GM23338 (cell line): ENCODE data around the gene TTC39B. TPM values are rescaled to one million over a fixed set of nuclear protein-coding genes. Genes with fewer than 3 reads are reported as not detected.

ENCODE experiments used
- ATAC-seq: fragments of 200-7000 bp; cut with Tn5 transposase; 3 replicates; pipeline ENCODE4 v1.9.1; 2020
- DNase-seq: peaks from one replicate; pipeline ENCODE4 v3.0.0-alpha.2; 2015; ENCODE audit warnings: low spot score
- H2AFZ ChIP-seq: fragments of 200-600 bp; sonication (generic); 2 replicates; pipeline ENCODE4 v1.8.0; 2016; ENCODE audit warnings: antibody characterized with exemption, mild to moderate bottlenecking, moderate library complexity
- H3F3A ChIP-seq: fragments of 200-600 bp; sonication (generic); replicated peaks from 2 replicates; pipeline ENCODE4 v1.8.0; 2017; ENCODE audit warnings: antibody characterized with exemption, mixed run types, low read depth
- H3K27ac ChIP-seq: fragments of 200-600 bp; sonication (generic); 2 replicates; pipeline ENCODE4 v1.6.1; 2016; ENCODE audit warnings: low read depth
- H3K27me3 ChIP-seq: fragments of 200-600 bp; sonication (generic); 2 replicates; pipeline ENCODE4 v1.8.0; 2016; ENCODE audit warnings: mild to moderate bottlenecking, mixed run types, moderate library complexity; ENCODE audit not compliant: insufficient read depth
- H3K36me3 ChIP-seq: fragments of 200-600 bp; sonication (generic); 2 replicates; pipeline ENCODE4 v1.8.0; 2016; ENCODE audit warnings: mild to moderate bottlenecking; ENCODE audit not compliant: insufficient read depth
- H3K4me1 ChIP-seq: fragments of 200-600 bp; sonication (generic); 2 replicates; pipeline ENCODE4 v1.8.0; 2016; ENCODE audit warnings: mild to moderate bottlenecking, moderate library complexity; ENCODE audit not compliant: insufficient read depth
- H3K4me2 ChIP-seq: fragments of 200-600 bp; sonication (generic); 2 replicates; pipeline ENCODE4 v1.7.1; 2017; ENCODE audit warnings: mixed run types
- H3K4me3 ChIP-seq: fragments of 200-600 bp; sonication (generic); 2 replicates; pipeline ENCODE4 v1.6.1; 2016; ENCODE audit warnings: mixed run types
- H3K79me2 ChIP-seq: fragments of 200-600 bp; sonication (generic); replicated peaks from 2 replicates; pipeline ENCODE4 v1.8.0; 2017; ENCODE audit warnings: mild to moderate bottlenecking; ENCODE audit not compliant: insufficient read depth
- H3K9me2 ChIP-seq: fragments of 200-600 bp; sonication (generic); 2 replicates; pipeline ENCODE4 v1.8.0; 2017; ENCODE audit not compliant: insufficient read depth
- H4K20me1 ChIP-seq: fragments of 200-600 bp; sonication (generic); replicated peaks from 2 replicates; pipeline ENCODE4 v1.8.0; 2017; ENCODE audit warnings: mild to moderate bottlenecking; ENCODE audit not compliant: insufficient read depth
- H3K27ac Mint-ChIP-seq: 2 replicates; pipeline ENCODE4 v1.8.0; 2020; ENCODE audit warnings: inconsistent platforms, mild to moderate bottlenecking, moderate library complexity, mixed read lengths
- H3K27me3 Mint-ChIP-seq: 3 replicates; pipeline ENCODE4 v1.8.0; 2022; ENCODE audit warnings: low read depth, mild to moderate bottlenecking, moderate library complexity, mixed read lengths, inconsistent platforms; ENCODE audit not compliant: insufficient read depth, poor library complexity
- H3K36me3 Mint-ChIP-seq: 3 replicates; pipeline ENCODE4 v1.8.0; 2021; ENCODE audit warnings: low read depth, mild to moderate bottlenecking, inconsistent platforms, moderate library complexity, mixed read lengths
- H3K4me1 Mint-ChIP-seq: 3 replicates; pipeline ENCODE4 v1.8.0; 2020; ENCODE audit warnings: mild to moderate bottlenecking, inconsistent platforms, mixed read lengths
- H3K4me3 Mint-ChIP-seq: 3 replicates; pipeline ENCODE4 v1.8.0; 2021; ENCODE audit warnings: moderate library complexity, mild to moderate bottlenecking, inconsistent platforms, mixed read lengths
- H3K9me3 Mint-ChIP-seq: 3 replicates; pipeline ENCODE4 v1.8.0; 2020; ENCODE audit warnings: moderate library complexity, mild to moderate bottlenecking, inconsistent platforms, mixed read lengths
- CREB1 ChIP-seq: fragments of 250-450 bp; sonication (Bioruptor Pico); IDR thresholded peaks from 2 replicates; pipeline ENCODE4 v1.5.0; 2020; ENCODE audit warnings: low read depth, mild to moderate bottlenecking, moderate library complexity
- CTCF ChIP-seq, 2 experiments: fragments of 200-600 bp in 1 of 2; sonication (generic) in 1 of 2; conservative IDR thresholded peaks; 2 replicates each; pipeline versions ENCODE4 v1.5.1 to v1.6.1; 2016 to 2017; ENCODE audit warnings: antibody characterized with exemption in 2 of 2, low read depth in 2 of 2, mild to moderate bottlenecking in 2 of 2, moderate library complexity in 1 of 2
- ETS1 ChIP-seq: IDR thresholded peaks from 2 replicates; pipeline ENCODE4 v1.6.1; 2016; ENCODE audit warnings: antibody characterized with exemption
- EZH2phosphoT487 ChIP-seq: fragments of 200-600 bp; sonication (generic); IDR thresholded peaks from one replicate; pipeline ENCODE4 v1.8.1; 2018; ENCODE audit warnings: antibody characterized with exemption; ENCODE audit not compliant: unreplicated experiment
- JUNB ChIP-seq: IDR thresholded peaks from one replicate; pipeline ENCODE4 v1.6.1; 2016; ENCODE audit warnings: antibody characterized with exemption; ENCODE audit not compliant: unreplicated experiment
- NANOG ChIP-seq: IDR thresholded peaks from 2 replicates; pipeline ENCODE4 v1.6.1; 2016; ENCODE audit warnings: antibody characterized with exemption, borderline replicate concordance
- POLR2AphosphoS5 ChIP-seq: IDR thresholded peaks from 2 replicates; pipeline ENCODE4 v1.6.1; 2016; ENCODE audit warnings: antibody characterized with exemption, low read depth
- ZNF114 ChIP-seq: fragments of 250-450 bp; sonication (Bioruptor Pico); IDR thresholded peaks from 2 replicates; pipeline ENCODE4 v1.5.0; 2020; ENCODE audit warnings: mild to moderate bottlenecking, moderate library complexity
- ZNF331 ChIP-seq: fragments of 250-450 bp; sonication (Bioruptor Pico); IDR thresholded peaks from 2 replicates; pipeline ENCODE4 v1.5.0; 2020; ENCODE audit warnings: low read depth, mild to moderate bottlenecking, moderate library complexity
- ZNF462 ChIP-seq: fragments of 250-450 bp; sonication (Bioruptor Pico); IDR thresholded peaks from 2 replicates; pipeline ENCODE4 v1.5.0; 2020; ENCODE audit warnings: mild to moderate bottlenecking, moderate library complexity
- polyA plus RNA-seq: library from polyadenylated mRNA; unstranded; fragments of >200 nt; fragmentation: Nextera tagmentation; extraction: Ambion mirVana; gene quantifications from 2 replicates; pipeline ENCODE4 v1.2.1, GENCODE V29; 2016
- total RNA-seq: library from RNA; depleted of rRNA; stranded (reverse); fragments of >200 nt; shearing (Covaris generic); gene quantifications from 2 replicates; pipeline ENCODE4 v1.2.3, GENCODE V29; 2014

The TTC39B gene
- total and polyA plus RNA-seq, 2 experiments from 2014 or later = 2.8 to 11.1 TPM

- Histone ChIP-seq H3K4me3 (no peak overlapping the region), H3K36me3 (no peaks in the 10 kb centered on the region), H3K9me2 (peaks cover 6% of the 10 kb centered on the region; the same call in 1 of the 2 replicates), H3K27me3 (no peaks in the 10 kb centered on the region), H3K4me2 (no peak overlapping the region), H2AFZ (no peak overlapping the region), H4K20me1 (no peaks in the 10 kb centered on the region), H3K27ac (peak overlapping the region; percentile 87), H3K4me1 (peaks cover 25% of the 10 kb centered on the region), H3K79me2 (no peaks in the 10 kb centered on the region), H3F3A (peaks cover 10% of the 10 kb centered on the region; the same call in 1 of the 2 replicates)
- no peak for DNase-seq
- TF ChIP-seq NANOG (no peak), POLR2AphosphoS5 (peak; percentile 2; the same call in 1 of the 2 replicates), EZH2phosphoT487 (no peak), ZNF114 (CRISPR knock-in tag) (no peak)
- peaks cover 37% of the 10 kb centered on the region for H3K4me1 Mint-ChIP-seq
- ATAC-seq = no peak
- peak overlapping the region; percentile 97 for H3K27ac Mint-ChIP-seq
- peaks cover 17% of the 10 kb centered on the region for H3K9me3 Mint-ChIP-seq
- no peak overlapping the region; the same call in 2 of the 3 replicates for H3K4me3 Mint-ChIP-seq
- peaks cover 18% of the 10 kb centered on the region for H3K36me3 Mint-ChIP-seq
- peaks cover 15% of the 10 kb centered on the region for H3K27me3 Mint-ChIP-seq
Observed at GRCh38 chr9:15137089-15137488, 169.9 kb downstream of the TTC39B start.

GRCh38 chr9:15136646-15137045, 170.4 kb downstream of the TTC39B start:
- peak; percentile 17; the same call in 2 of the 3 replicates for ATAC-seq
- no peak for TF ChIP-seq CTCF (conservative IDR thresholded peaks at IDR 0.05; ENCODE audit: low read depth in 2 of 2)
- TF ChIP-seq POLR2AphosphoS5 = no peak; the same call in 1 of the 2 replicates
- no peak for TF ChIP-seq ETS1
- no peak for TF ChIP-seq JUNB
- TF ChIP-seq EZH2phosphoT487 = no peak
- no peak for TF ChIP-seq CREB1 (CRISPR knock-in tag)
- no peak for TF ChIP-seq NANOG
- no peak for TF ChIP-seq ZNF331 (CRISPR knock-in tag)
- no peak for TF ChIP-seq ZNF114 (CRISPR knock-in tag)
- no peak for TF ChIP-seq ZNF462 (CRISPR knock-in tag)
- Mint-ChIP-seq H3K27ac (peak overlapping the region; percentile 97), H3K4me1 (peaks cover 37% of the 10 kb centered on the region), H3K27me3 (peaks cover 15% of the 10 kb centered on the region), H3K9me3 (peaks cover 17% of the 10 kb centered on the region), H3K4me3 (no peak overlapping the region; the same call in 2 of the 3 replicates), H3K36me3 (peaks cover 18% of the 10 kb centered on the region)
- no peak overlapping the region for H3K4me3 ChIP-seq
- no peaks in the 10 kb centered on the region for H3K36me3 ChIP-seq
- peak overlapping the region; percentile 21; the same call in 1 of the 2 replicates for H3K4me2 ChIP-seq
- H3F3A ChIP-seq = peaks cover 10% of the 10 kb centered on the region; the same call in 1 of the 2 replicates
- H3K4me1 ChIP-seq = peaks cover 25% of the 10 kb centered on the region
- no peak overlapping the region for H2AFZ ChIP-seq
- H3K9me2 ChIP-seq = peaks cover 6% of the 10 kb centered on the region; the same call in 1 of the 2 replicates
- H4K20me1 ChIP-seq = no peaks in the 10 kb centered on the region
- H3K27me3 ChIP-seq = no peaks in the 10 kb centered on the region
- peak; percentile 47 for DNase-seq
- no peaks in the 10 kb centered on the region for H3K79me2 ChIP-seq
- peak overlapping the region; percentile 87 for H3K27ac ChIP-seq
